Measurements from ENCODE around the gene SLC25A31.
A peak's percentile ranks its signal among the peaks of the same experiment; 100 is the strongest.

The SLC25A31 gene

DNA sequence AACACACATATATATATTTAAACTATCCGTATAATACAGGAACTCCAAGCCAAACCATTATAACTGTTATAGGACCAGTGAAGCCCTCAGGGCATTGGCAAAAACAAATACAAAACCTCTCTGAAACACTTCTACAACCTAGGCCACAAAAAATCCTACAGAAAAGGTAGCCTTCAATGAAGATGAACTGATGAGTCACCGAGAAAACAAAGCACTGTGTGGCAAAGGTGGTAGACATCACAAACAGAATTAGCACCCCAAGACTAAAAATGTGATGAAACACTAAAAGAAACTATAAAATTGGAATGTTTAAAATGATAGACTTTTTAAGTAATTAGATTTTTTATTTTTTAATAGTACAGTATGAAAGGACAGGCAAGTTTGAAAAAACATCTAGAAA lies 46.4 kb downstream of the SLC25A31 start:
- Histone ChIP-seq H3K4me3 (IDR thresholded peaks at IDR 0.05; ENCODE audit: insufficient read depth, low read depth, low read length) (no peak overlapping the region), H4K20me1 (ENCODE audit: insufficient read depth) (no peaks in the 10 kb centered on the region), H3K4me1 (ENCODE audit: low read depth, poor library complexity, severe bottlenecking) (peaks cover 65% of the 10 kb centered on the region), H3K27me3 (ENCODE audit: insufficient read depth, low read depth) (no peaks in the 10 kb centered on the region), H3K36me3 (ENCODE audit: insufficient read depth) (no peaks in the 10 kb centered on the region), H3K9ac (0 out of 2 replicates have a peak overlapping the region, but pooled peaks have one; percentile 14), H3K27ac (peak overlapping the region; percentile 58), H3K79me2 (ENCODE audit: insufficient read depth, low read depth) (no peaks in the 10 kb centered on the region), H2AFZ (ENCODE audit: low read depth) (no peak overlapping the region; the same call in 1 of the 2 replicates), H3K4me2 (peak overlapping the region; percentile 78)
- TF ChIP-seq, protein P1, sequence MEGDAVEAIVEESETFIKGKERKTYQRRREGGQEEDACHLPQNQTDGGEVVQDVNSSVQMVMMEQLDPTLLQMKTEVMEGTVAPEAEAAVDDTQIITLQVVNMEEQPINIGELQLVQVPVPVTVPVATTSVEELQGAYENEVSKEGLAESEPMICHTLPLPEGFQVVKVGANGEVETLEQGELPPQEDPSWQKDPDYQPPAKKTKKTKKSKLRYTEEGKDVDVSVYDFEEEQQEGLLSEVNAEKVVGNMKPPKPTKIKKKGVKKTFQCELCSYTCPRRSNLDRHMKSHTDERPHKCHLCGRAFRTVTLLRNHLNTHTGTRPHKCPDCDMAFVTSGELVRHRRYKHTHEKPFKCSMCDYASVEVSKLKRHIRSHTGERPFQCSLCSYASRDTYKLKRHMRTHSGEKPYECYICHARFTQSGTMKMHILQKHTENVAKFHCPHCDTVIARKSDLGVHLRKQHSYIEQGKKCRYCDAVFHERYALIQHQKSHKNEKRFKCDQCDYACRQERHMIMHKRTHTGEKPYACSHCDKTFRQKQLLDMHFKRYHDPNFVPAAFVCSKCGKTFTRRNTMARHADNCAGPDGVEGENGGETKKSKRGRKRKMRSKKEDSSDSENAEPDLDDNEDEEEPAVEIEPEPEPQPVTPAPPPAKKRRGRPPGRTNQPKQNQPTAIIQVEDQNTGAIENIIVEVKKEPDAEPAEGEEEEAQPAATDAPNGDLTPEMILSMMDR (conservative IDR thresholded peaks at IDR 0.05; ENCODE audit: low read depth, low read length): no peak

DNA sequence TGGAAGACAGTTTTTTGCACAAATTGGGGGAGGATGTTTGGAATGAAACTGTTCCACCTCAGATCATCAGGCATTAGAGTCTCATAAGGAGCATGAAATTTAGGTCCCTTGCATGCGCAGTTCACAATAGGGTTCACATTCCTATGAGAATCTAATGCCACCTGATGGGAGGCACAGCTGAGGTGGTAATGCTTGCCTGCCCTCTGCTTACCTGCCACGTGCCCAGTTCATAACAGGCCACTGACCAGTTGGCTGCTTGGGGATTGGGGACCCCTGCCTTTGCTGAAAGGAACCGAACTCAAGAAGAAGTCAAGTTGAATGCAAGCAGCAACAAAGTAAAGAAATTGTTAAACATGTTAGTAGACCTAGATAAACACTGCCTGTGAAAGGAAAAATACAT lies 47.3 kb downstream of the SLC25A31 start:
- Histone ChIP-seq H2AFZ (ENCODE audit: low read depth) (no peak overlapping the region), H3K36me3 (ENCODE audit: insufficient read depth) (no peaks in the 10 kb centered on the region)

DNA sequence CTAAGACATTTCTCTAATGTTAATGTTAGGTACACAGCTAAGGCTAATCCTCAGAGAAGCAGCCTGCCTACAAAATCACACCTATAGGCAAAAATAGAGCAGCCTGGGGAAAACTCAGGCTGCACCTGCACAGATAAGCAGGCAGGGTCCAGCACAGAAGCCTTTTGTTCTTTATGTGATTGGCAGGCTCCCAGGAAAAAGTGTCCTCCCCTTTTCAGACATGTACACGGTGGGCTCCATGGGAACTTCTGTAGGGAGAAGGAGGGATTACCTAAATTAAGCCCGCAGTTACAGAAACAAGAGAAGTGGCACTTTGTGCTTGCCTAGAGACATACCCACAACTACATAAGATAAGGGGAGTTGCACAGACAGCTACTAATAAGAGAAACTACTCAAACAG lies 47.9 kb downstream of the SLC25A31 start:
- no peak overlapping the region for H2AFZ ChIP-seq (ENCODE audit: low read depth)
- H3K4me3 ChIP-seq (IDR thresholded peaks at IDR 0.05; ENCODE audit: insufficient read depth, low read depth, low read length): no peak overlapping the region
- H3K9ac ChIP-seq: no peak overlapping the region
- H3K4me1 ChIP-seq (ENCODE audit: low read depth, poor library complexity, severe bottlenecking): peaks cover 66% of the 10 kb centered on the region
- peak overlapping the region; percentile 58; the same call in 1 of the 2 replicates for H3K27ac ChIP-seq
- no peaks in the 10 kb centered on the region for H3K27me3 ChIP-seq (ENCODE audit: insufficient read depth, low read depth)
- TF ChIP-seq, protein P1 (conservative IDR thresholded peaks at IDR 0.05; ENCODE audit: low read depth, low read length): no peak
- peaks cover under 1% of the 10 kb centered on the region; the same call in 1 of the 2 replicates for H3K79me2 ChIP-seq (ENCODE audit: insufficient read depth, low read depth)
- H3K36me3 ChIP-seq (ENCODE audit: insufficient read depth): no peaks in the 10 kb centered on the region
- H3K4me2 ChIP-seq: peak overlapping the region; percentile 78
- H4K20me1 ChIP-seq (ENCODE audit: insufficient read depth): no peaks in the 10 kb centered on the region

More for the DNA sequence above, 47.3 kb downstream of the SLC25A31 start:
- Histone ChIP-seq H3K9ac (no peak overlapping the region), H3K4me1 (ENCODE audit: low read depth, poor library complexity, severe bottlenecking) (peaks cover 66% of the 10 kb centered on the region), H3K27ac (peak overlapping the region; percentile 58; the same call in 1 of the 2 replicates), H4K20me1 (ENCODE audit: insufficient read depth) (no peaks in the 10 kb centered on the region), H3K79me2 (ENCODE audit: insufficient read depth, low read depth) (no peaks in the 10 kb centered on the region), H3K4me3 (IDR thresholded peaks at IDR 0.05; ENCODE audit: insufficient read depth, low read depth, low read length) (no peak overlapping the region), H3K27me3 (ENCODE audit: insufficient read depth, low read depth) (no peaks in the 10 kb centered on the region), H3K4me2 (peak overlapping the region; percentile 78)
- TF ChIP-seq, protein P1 (conservative IDR thresholded peaks at IDR 0.05; ENCODE audit: low read depth, low read length): no peak

DNA sequence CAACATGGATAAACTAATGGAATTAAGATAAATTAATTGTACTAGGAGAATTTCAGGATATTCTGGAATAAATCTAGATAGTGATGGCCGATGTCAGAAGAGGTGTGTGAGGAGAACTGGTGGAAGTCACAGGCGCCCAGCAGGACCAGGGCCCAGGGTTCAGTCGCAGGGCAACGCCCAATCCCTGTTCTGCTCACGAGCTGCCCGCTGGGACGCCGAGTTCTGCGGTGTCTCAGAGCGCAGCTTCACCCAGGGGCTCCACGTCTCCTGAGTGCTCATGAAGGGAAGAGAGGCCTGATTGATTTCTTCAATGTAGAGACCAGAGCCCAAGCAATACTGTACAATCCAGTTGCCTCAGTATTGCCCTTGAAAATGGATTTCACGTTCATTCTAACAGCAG lies 50.4 kb downstream of the SLC25A31 start:
- no peak overlapping the region for H3K9ac ChIP-seq
- H3K4me1 ChIP-seq (ENCODE audit: low read depth, poor library complexity, severe bottlenecking): peaks cover 69% of the 10 kb centered on the region
- H3K4me3 ChIP-seq (IDR thresholded peaks at IDR 0.05; ENCODE audit: insufficient read depth, low read depth, low read length): no peak overlapping the region
- no peak overlapping the region for H3K4me2 ChIP-seq
- H3K27me3 ChIP-seq (ENCODE audit: insufficient read depth, low read depth): no peaks in the 10 kb centered on the region
- H3K36me3 ChIP-seq (ENCODE audit: insufficient read depth): no peaks in the 10 kb centered on the region
- H2AFZ ChIP-seq (ENCODE audit: low read depth): no peak overlapping the region
- H4K20me1 ChIP-seq (ENCODE audit: insufficient read depth): no peaks in the 10 kb centered on the region
- TF ChIP-seq, protein P1 (conservative IDR thresholded peaks at IDR 0.05; ENCODE audit: low read depth, low read length): no peak
- H3K27ac ChIP-seq: no peak overlapping the region
- H3K79me2 ChIP-seq (ENCODE audit: insufficient read depth, low read depth): peaks cover 25% of the 10 kb centered on the region; the same call in 1 of the 2 replicates
